Dedifferentiated amniotic fluid mesenchymal stem cell (primary cell): ENCODE results near the gene NCK2.

ENCODE experiments used
- DNase-seq: peaks from one replicate; pipeline ENCODE4 v3.0.0-alpha.2; 2016; ENCODE audit errors: extremely low spot score

The NCK2 gene

DNA sequence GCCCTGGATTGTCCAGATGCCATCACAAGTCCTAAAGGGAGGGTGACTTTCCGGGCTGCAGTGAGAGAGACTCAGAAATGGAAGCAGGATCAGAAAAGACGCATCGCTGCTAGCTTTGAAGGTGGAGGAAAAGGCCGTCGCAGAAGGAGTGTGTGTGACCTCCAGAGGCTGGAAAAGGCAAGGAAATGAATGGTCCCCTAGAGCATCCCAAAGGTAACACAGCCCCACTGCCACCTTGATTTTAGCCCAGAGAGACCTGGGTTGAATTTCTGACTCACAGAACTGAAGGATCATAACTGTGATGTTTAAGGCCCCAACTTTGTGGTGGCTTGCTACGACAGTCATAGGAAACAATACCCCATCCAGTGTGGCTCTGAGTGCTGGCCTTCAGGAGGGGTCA is 8.6 kb upstream of the NCK2 start:
- no peak for DNase-seq

DNA sequence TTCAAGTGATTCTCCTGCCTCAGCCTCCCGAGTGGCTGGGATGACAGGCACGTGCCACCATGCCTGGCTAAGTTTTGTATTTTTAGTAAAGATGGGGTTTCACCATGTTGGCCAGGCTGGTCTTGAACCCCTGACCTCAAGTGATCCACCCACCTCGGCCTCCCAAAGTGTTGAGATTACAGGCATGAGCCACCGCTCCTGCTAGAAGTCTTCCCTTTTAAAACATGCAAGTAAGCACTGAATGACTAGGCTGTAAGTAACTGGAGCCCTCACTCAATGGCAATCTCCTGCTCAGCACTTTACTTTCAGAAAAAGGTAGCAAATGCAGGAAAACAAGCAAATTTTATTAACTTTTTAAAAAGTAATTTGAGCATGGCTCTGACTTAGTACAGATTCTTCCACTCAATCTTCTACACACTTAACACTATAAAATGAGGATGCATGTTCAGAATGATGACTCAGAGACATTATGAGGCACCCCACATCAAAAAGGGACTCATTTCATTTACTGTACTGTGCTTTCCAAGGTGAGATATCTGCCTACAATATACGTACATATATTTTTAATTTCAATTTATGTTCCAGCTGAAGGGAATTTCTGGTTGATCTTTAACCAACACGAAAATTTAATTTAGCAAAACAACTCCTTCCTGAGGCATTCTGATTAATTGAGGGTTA is 6.6 kb upstream of the NCK2 start:
- DNase-seq, result no peak

DNA sequence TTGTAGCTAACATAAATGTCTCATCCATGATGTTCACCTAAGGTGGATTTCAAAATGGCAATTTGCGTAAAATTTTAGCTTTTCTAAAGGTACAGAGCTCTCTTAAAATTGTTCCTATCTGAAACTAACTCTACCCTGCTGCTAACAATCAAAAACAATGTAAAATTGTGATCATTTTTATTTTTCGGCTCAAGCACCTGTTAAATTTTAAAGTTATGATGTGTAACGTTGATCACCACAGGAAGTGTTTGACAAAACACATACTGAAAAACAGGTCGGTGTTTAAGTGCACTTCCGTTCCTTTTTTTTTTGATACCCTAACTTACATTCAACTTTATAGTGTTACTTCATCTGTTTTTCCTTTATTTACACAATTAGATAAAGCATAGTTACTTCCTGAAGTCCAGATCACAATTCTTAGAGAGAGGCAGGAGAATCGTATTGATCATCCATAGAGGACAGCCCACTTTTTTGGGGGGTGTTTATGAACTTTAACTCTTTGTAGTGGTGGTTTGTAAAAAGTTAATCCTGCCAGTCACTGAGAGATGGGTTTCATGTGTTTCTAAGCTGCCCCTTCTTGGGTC is 6.0 kb upstream of the NCK2 start:
- no peak for DNase-seq

DNA sequence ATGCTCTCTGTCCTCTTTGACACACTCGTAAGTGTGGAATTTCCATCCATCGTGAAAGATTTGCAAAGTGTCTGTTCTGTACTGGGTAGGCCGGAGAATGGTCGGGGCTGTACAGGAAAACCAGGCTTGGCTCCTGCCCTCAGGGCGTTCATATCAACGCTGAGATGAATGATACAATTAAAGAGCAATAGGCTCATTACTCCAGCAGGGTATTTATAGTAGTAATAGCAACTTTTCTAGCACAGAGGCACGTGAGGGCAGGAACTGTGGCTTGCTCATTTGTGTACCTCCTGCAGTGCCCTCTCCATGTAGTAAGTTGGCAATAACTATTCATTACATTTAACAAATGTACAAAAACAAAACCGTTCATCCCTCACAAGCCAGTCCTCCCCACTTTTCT is 5.3 kb upstream of the NCK2 start:
- DNase-seq, result no peak

DNA sequence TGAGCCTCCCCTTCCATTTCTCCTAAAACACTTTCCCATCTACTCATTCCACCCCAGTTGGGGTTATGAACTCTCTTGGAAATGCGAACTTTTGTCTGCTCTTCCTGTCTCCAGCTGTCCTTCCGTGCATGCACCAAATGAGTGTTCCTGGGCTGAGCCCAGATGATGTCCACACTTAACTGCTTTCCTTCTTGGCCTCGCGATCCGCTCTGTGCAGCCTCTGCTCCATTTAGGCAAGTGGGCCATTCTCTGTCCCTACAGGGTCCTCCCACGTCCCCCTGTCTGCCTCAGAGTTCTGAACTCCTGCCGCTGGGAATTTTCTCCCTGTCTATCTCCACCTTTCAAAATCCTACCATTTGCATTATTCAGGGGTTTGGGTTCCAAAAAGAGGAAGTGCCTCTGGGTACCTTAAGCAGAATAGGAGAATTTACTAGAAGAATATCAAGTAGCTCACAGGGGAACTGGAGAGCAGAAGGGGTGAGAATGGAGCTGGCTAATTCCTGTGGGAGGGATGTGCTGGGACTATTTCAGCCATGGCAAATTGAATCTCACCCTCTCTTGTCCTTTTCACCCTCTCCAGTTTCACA is 4.7 kb upstream of the NCK2 start:
- no peak for DNase-seq

DNA sequence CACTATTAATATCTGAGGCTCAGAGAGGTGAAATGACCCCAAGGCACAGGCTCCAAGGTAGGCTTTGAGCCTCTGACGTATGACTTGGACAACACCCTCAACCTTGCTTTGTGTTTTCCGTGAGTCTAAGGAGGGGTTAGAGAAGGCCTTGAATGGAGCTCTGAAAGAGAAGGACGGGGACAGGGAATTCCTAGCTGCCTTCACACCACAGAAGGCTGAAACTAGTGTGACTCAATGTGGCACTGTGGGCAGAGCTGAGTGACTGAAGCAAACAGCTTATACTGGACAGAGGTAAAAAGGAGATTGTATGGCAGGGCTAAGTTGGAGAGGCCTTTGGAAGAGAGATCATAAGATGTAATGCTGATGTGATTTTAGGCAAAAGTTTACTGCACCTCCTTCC is 3.5 kb upstream of the NCK2 start:
- no peak for DNase-seq

DNA sequence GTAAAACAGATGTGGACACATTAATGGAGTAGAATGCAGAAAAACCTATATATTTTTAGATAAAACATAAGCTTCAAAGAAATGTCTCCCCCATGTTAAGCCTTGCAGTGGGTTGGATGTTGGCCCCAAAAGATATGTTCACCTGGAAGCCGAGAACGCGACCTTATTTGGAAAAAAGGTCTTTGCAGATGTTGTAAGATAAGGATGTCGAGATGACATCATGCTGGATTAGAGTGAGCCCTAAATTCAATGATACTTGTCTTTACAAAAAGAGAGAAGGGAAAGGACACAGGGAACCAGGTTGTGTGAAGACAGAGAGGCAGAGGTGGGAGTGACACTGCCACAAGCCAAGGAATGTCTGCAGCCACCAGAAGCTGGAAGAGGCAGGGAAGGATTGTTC is 3.1 kb upstream of the NCK2 start:
- DNase-seq, result no peak

DNA sequence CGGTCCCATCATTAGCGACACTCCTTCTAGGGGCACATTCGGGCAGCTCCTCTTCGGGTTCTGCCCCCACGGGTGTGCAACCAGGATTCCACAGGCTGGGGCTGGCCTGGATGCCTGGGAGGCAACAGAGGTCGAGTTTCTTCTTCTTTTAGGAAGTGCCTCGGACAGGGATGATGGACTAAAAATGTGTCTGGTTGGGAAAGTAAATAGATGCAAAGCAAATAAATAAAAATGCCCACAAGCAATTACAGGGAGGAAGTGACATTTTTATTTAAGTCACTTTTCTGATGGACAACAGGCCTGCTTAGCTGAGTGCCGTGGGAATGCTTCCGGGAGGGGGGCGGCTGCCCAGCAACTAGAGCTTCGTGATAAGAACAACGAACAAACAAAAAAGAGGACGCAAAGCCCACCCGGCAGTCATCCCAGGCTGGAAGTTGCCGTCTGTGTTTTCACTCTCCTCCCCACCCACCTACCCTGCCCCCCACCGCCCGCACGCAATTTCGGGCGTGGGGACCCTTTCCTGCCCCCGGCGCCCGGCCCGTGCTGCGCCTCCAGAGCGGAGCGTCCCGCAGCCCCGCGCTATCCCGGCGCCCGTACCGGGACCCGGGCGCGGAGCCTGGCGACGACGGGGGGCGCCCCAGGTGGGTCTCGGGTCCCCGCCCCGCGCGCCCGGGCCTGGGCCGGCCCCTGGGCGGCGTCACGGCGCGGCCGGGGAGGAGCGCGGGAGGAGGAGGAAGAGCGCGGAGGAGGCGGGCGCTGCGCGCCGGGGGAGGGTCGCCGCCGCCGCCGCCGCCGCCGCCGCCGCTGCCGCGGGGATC is 412 bp upstream of the NCK2 start:
- DNase-seq, result peak; percentile 32

DNA sequence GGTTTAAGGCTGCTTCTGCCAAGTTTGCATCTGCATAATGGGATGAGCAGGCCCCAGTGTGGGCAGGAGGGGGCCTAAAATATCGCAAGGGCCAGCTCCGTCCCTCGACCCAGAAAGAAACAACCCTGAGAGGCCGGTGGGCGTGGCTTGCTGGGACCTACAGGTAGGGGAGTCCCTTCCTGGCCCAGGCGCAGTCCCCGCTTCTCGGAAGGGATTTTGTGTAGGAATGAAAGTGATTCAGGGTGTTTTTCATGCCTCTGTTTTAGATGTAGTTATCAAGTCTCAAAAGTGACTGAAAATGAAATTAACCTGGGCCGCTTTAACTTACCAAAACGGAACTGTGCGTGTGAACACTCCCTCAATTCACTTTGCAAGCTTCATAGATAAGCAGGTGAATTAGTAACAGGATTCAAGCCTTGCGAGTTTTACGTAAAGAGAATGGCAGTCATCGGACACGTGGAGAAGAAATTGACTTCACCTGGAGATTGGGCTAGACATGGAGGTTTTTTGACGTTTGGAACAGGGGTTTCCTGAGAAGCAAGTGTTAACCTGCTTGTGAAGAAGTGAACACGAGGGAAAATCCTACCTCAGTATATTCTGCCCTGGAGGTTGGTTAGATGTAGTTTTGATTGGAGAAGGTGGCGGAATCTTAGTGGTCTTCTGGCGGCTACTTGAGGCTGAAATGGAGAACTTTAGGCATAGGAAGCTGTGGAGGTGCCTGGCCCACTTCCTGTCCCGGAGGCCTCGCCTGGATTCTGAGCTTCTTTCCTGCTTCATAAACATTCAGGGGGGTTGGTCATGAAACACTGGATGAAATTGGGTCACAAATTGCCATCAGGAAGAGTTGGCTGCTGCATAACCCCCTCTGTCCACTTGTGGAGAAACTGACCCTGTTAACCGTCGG is 1.7 kb downstream of the NCK2 start:
- no peak for DNase-seq

DNA sequence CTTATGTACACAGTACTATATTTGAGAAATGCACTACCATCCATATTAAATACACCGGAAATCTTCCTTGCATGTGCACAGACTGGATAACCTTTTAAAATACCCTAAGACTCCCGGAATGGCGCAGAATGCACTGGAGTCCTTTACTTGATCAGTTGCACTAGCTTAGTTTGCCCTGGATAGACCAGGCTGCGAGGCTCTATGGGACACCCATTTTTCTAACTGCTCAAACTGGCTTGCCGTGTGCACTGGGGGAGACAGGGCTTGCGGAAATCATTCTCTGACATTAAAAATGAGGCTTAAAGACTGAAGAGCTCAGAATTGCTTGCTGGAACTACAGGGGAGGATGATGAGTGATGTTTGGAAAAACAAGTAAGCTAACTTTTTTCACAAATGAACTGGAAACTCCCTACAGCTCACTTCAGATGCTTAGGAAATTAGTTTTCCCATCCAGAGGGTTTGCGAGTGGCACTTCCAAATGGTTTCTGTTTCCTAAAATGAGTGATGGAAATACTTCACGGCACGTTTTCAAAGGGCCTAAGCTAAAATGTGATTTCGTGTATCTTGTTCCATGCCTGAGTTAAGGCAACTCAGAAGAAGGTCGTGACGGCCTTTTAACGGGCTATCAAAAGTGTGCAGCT is 2.7 kb downstream of the NCK2 start:
- DNase-seq, result no peak

DNA sequence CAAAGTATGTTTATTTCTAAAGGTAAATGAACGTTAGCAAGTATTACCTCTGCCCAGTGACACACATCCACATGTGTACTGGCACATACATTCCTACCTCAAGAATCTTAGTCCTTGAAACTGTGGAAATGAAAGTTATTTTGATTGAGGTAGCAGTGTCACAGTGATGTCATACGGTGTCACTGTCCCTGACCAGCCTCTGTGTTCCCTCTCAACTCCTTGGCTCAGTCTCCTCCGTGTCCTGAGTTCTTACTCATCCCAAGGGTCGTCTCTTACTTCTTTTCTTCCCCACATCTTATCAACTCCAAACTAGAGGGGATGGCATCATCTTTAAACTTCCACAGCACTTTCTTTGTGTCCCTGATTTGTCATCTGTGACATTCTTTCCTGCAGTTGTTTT is 3.3 kb downstream of the NCK2 start:
- DNase-seq, result no peak

DNA sequence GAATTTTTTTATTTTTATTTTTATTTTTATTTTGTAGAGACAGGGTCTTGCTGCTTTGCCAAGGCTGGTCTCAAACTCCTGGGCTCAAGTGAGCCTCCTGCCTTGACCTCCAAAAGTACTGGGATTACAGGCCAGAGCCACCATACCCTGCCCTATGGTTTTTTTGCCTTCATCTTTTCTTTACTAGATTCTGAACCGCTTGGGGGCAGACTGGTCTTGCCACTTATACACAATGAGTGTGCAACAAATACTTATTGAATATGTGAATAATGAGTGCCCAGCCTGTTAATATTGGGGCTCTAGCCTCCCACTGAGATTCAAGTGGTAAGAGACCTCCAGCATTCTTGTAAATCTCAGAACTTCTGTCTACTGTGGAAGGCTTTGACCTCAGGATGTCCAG is 3.9 kb downstream of the NCK2 start:
- DNase-seq, result no peak

DNA sequence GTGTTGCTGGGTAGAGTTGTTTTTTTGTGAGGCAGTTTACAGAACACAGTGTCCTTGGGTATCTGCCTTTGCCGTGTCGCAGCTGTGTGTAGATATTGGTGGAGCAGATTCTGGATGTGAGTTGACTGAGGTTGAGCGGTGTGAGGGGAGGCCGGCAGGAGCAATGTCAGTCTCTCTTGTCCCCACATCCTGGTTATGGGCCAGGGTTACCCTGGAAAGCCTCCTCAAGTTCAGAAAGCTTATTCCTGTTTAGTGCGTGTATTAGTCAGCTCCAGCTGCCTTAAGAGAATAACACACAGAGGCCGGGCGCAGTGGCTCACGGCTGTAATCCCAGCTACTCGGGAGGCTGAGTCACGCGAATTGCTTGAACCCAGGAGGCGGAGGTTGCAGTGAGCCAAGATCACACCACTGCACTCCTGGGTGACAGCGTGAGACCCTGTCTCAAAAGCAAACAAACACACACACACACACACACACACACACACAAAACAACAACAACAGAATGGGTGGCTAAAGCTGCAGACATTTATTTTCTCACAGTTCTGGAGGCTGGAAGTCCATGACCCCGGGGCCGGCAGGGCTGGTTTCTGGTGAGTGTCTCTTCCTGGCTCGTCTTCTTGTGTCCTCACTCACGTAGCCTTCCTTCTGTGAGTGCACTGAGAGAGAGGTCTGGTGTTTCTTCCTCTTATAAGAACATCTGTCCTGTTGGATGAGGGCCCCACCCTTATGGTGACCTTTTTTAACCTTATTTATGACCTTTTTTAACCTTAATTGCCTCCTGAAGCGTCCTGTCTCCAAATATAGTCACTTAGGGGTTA is 5.1 kb downstream of the NCK2 start:
- no peak for DNase-seq

DNA sequence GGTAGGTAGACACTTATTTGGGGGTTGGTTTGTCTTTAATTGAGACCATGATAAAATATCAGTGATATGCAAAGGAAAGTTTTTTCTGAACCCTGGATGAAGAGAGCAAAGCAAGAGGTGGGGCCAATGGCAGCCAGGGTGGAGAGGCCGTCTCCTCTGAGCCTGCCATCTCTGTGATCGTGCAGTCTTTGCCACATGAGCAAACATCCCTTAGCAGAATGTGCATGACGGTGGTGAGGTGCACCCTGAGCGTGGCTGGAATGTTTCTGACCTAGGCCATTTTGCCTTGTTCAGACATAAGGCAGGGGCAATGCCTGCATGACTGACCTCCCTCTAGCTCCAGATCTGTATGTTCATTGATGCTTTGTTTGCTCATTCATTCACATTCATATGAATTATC is 6.0 kb downstream of the NCK2 start:
- no peak for DNase-seq

DNA sequence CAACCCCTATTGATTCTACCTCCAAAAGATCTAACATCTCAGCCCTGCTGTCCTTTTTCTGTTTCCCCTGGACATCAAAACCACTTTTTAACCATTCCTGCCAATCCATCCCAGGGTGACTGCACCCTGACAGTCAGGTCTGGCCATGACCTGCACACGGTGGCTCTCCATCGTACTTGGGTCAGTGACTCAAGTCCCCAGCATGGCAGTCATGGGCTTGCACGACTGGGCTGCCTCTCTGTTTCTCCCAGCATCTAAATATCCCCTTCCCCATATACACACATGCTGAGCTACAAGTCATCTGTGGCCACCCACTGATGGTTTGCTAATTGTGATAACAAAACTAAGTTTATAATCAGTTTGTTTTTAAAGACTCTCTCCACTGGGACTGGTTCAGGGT is 6.6 kb downstream of the NCK2 start:
- no peak for DNase-seq

DNA sequence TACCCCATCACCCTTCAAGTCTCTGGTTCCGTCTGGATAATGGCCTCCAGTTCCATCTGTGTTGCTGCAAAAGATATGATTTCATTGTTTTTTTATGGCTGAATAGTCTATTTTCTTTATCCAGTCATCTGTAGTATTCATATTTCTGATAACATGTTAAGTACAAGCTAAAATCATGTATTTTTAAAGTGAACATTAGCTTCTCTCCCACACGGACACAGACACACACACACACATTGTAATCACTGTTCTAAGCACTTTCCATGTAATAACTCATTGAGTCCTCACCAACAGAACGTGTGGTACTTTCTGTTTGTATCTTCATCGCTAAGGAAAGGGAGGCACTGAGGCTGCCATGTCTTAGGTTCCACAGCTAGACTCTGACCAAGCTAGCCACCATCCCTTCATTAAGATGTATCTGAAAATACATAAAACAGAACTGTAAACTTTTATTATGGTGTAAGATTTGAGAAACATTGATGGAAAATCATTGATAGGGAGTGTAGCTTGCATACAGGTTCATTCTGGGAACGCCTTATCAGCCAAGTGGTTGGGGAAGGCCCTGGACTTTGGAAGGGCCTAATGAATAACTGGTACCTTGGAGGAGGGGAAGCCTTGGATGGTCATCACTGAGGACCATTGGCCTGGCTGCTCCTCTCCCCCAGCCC is 8.1 kb downstream of the NCK2 start:
- no peak for DNase-seq

DNA sequence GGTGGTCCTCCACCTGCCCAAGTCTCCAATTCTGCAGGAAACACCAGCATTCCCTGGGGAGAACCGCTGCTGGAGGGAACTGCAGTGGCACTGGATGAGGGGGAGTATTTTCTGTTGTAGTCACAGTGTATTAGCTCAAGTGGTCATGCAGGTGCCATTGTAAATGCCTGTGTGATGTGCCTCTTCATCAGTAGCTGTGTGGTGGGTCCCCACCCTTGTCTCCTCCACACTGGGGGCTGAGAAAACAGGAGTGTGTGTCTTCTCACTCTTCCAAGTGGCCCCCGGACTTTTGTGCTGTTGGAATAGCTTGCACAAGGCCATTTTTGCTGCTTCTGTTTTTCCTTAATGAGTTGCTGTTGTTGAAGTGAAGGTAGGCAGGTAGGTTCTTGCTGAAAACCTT is 8.7 kb downstream of the NCK2 start:
- no peak for DNase-seq

DNA sequence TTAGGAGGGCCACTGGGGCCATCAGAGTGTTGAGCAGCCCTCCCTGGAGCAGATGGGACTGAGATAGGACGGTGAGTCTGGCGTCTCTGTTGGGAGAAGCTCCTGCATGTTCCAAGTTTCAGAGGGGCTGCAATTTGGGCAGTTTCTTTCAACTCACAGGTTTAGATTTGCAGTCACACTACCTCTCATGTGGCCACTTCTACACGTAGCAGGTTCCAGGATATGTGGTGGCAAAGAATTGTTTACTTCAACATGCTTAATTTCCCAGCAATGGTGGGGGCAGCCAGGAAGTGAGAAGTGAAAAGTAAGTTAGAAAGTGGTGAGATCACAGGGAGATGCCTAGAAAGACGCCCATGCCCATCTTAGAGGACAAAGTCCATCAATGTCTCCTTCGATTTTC is 9.3 kb downstream of the NCK2 start:
- no peak for DNase-seq

DNA sequence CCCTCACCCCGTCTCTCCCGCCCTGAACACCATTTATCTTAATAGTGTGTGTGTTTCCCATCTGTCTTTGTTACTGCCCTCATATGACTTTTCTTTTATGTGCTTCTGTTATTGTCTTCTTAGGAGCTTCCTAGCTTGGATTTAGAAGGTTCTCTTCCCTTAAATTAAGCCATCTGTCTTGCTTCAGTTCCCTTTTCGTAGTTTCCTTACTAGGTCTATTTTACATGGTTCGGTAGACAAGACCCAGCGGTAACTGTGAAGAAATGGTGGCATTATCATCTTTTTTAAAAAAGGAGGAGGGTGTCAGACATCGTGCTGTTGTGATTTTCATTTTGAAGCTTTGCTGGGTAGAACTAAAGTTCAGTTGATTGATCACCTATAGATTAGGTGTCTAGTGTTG is 10.3 kb downstream of the NCK2 start:
- no peak for DNase-seq

DNA sequence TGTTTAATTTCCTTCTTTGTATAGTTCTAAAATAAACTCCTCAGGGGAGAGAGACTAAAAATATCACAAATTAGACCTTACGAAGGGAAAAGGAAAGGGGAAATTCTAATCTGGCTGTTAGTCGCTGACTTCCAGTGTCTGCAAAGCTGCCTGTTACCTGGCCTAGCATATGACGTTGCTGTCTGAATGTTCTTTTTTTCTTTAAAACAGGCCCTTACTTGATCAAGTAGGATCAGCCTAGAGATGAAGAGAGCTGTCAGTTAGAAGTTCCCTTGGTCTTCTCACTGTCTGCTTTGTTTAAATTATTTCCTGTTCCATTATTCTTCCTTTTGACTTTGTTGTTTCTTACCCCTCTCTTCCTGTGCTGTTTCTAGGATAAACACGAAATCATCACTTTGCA is 11.2 kb downstream of the NCK2 start:
- DNase-seq, result no peak
